PC-9 (cell line): ENCODE results near the gene MECP2. TPM values are rescaled to one million over a fixed set of nuclear protein-coding genes. Genes with fewer than 3 reads are reported as not detected.
A peak's percentile ranks its signal among the peaks of the same experiment; 100 is the strongest.

Experiments used
- BruUV-seq: library from RNA; stranded (reverse); fragments of 400-500 nt; replicated peaks from 2 replicates; lab custom pipeline; 2021; lab: Mats Ljungman, UMichigan
- CTCF ChIA-PET: fragments of 300-600 bp; sonication (Branson Sonifier 250); formaldehyde crosslinking; loops from one replicate; lab custom pipeline; 2022; ENCODE audit warnings: antibody characterized with exemption; lab: Charles Lee
- POLR2A ChIA-PET: fragments of 300-600 bp; sonication (Branson Sonifier 250); formaldehyde crosslinking; loops from one replicate; lab custom pipeline; 2022; ENCODE audit warnings: antibody characterized with exemption; ENCODE audit not compliant: unreplicated experiment; lab: Charles Lee
- DNase-seq, 2 experiments: peaks; one replicate each; pipeline versions ENCODE4 v3.0.0 to v3.0.0-alpha.2; 2015 to 2022; ENCODE audit warnings: mixed read lengths in 1 of 2
- H2AFZ ChIP-seq: fragments of 200-600 bp; sonication (generic); 2 replicates; pipeline ENCODE4 v1.8.1; 2017; ENCODE audit warnings: antibody characterized with exemption
- H3F3A ChIP-seq: fragments of 200-600 bp; sonication (generic); 2 replicates; pipeline ENCODE4 v1.8.1; 2017; ENCODE audit warnings: antibody characterized with exemption, mild to moderate bottlenecking, low read depth; ENCODE audit not compliant: insufficient read depth
- H3K27ac ChIP-seq: fragments of 200-600 bp; sonication (generic); 2 replicates; pipeline ENCODE4 v1.6.1; 2016; ENCODE audit warnings: mixed run types
- H3K27me3 ChIP-seq: fragments of 200-600 bp; sonication (generic); 2 replicates; pipeline ENCODE4 v1.6.1; 2016; ENCODE audit warnings: low read depth, mixed run types; ENCODE audit not compliant: insufficient read depth
- H3K36me3 ChIP-seq: fragments of 200-600 bp; sonication (generic); 2 replicates; pipeline ENCODE4 v1.6.1; 2016; ENCODE audit warnings: low read depth, mixed run types
- H3K4me1 ChIP-seq: fragments of 200-600 bp; sonication (generic); replicated peaks from 2 replicates; pipeline ENCODE4 v1.6.1; 2016; ENCODE audit warnings: mixed run types; ENCODE audit not compliant: insufficient read depth
- H3K4me2 ChIP-seq: fragments of 200-600 bp; sonication (generic); 2 replicates; pipeline ENCODE4 v1.6.1; 2017; ENCODE audit warnings: mixed run types
- H3K4me3 ChIP-seq: fragments of 200-600 bp; sonication (generic); 2 replicates; pipeline ENCODE4 v1.6.1; 2016; ENCODE audit warnings: mixed run types
- H3K79me2 ChIP-seq: fragments of 200-600 bp; sonication (generic); 2 replicates; pipeline ENCODE4 v1.6.1; 2017; ENCODE audit warnings: low read depth, mixed run types
- H3K9me2 ChIP-seq: fragments of 200-600 bp; sonication (generic); 2 replicates; pipeline ENCODE4 v1.8.1; 2017; ENCODE audit warnings: mild to moderate bottlenecking; ENCODE audit not compliant: insufficient read depth
- H3K9me3 ChIP-seq: fragments of 200-600 bp; sonication (generic); 2 replicates; pipeline ENCODE4 v1.8.1; 2016; ENCODE audit warnings: low read depth; ENCODE audit not compliant: insufficient read depth
- H4K20me1 ChIP-seq: fragments of 200-600 bp; sonication (generic); 2 replicates; pipeline ENCODE4 v1.8.1; 2017; ENCODE audit not compliant: insufficient read depth
- CTCF ChIP-seq: fragments of 200-600 bp; sonication (generic); conservative IDR thresholded peaks from 2 replicates; pipeline ENCODE4 v1.6.1; 2017; ENCODE audit warnings: mixed run types, antibody characterized with exemption, mild to moderate bottlenecking, moderate library complexity
- EZH2 ChIP-seq: fragments of 200-600 bp; sonication (generic); IDR thresholded peaks from 2 replicates; pipeline ENCODE4 v1.8.0; 2017; ENCODE audit warnings: antibody characterized with exemption, low read depth
- intact Hi-C: fragments of 100-400 bp; cut with micrococcal nuclease; formaldehyde crosslinking; loops from one replicate; pipeline ENCODE4 v1.10.0; 2022; ENCODE audit not compliant: unreplicated experiment
- total RNA-seq: library from RNA; stranded (reverse); gene quantifications from 2 replicates; pipeline ENCODE4 v1.2.3, GENCODE V29; 2021

Gene MECP2
- total RNA-seq, 1 experiment from 2014 or later: 85.6 TPM

- TF ChIP-seq CTCF: no peak
- no peak for TF ChIP-seq EZH2
- H4K20me1 ChIP-seq: no peaks in the 10 kb centered on the region
- no peaks in the 10 kb centered on the region for H3K79me2 ChIP-seq
- ChIA-PET POLR2A (no interaction called here), CTCF (no interaction called here)
- H2AFZ ChIP-seq: no peak overlapping the region
- H3K9me3 ChIP-seq: no peaks in the 10 kb centered on the region
- no peaks in the 10 kb centered on the region for H3K9me2 ChIP-seq
- no peaks in the 10 kb centered on the region for H3K27me3 ChIP-seq
- intact Hi-C loops: no loop called here
- H3F3A ChIP-seq: peaks cover 37% of the 10 kb centered on the region
- H3K4me2 ChIP-seq: peak overlapping the region; percentile 80
- peaks cover 42% of the 10 kb centered on the region for H3K4me1 ChIP-seq
- peak overlapping the region; percentile 87 for H3K27ac ChIP-seq
- no peak overlapping the region for H3K4me3 ChIP-seq
- no peaks in the 10 kb centered on the region for H3K36me3 ChIP-seq
- BruUV-seq: no TSS peak
- peak in 1 of 2 experiments; percentile 1 for DNase-seq
Measured at GRCh38 chrX:154121207-154121606, 23.7 kb upstream of the MECP2 start.

DNA sequence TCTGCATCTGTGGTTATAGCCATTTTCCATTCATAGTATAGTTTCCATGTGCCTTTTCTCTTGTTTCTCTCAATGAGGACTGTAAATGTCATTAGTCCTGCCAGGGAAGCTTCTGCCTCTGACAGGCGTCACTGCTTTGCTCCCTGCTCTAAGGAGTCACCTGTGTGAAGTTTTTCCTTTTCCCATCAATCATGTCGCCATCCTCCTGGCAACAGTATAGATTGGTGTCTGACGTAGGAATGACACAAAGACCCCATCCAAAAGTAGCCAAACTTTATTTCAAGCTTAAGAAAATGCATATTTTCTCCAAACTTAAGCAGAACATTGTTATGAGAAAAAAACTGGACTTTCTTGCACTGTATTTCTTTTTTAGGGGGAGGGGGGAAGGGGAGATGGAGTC lies 23.1 kb upstream of the MECP2 start:
- TF ChIP-seq EZH2: no peak
- no peak for TF ChIP-seq CTCF
- H3K4me1 ChIP-seq: peaks cover 42% of the 10 kb centered on the region
- no peak overlapping the region for H3K27ac ChIP-seq
- no peak overlapping the region for H3K4me2 ChIP-seq
- ChIA-PET CTCF (interaction anchor here (0.6 kb wide), 1 partner anchor 248 kb away, joined by 4 read pairs; no protein-coding TSS in a partner anchor), POLR2A (no interaction called here)
- no TSS peak for BruUV-seq
- H3F3A ChIP-seq: peaks cover 37% of the 10 kb centered on the region
- H2AFZ ChIP-seq: no peak overlapping the region
- H3K9me2 ChIP-seq: no peaks in the 10 kb centered on the region
- intact Hi-C loops: no loop called here
- no peak overlapping the region for H3K4me3 ChIP-seq
- no peaks in the 10 kb centered on the region for H3K27me3 ChIP-seq
- no peaks in the 10 kb centered on the region for H3K79me2 ChIP-seq
- H3K9me3 ChIP-seq: no peaks in the 10 kb centered on the region
- no peaks in the 10 kb centered on the region for H3K36me3 ChIP-seq
- no peaks in the 10 kb centered on the region for H4K20me1 ChIP-seq
- DNase-seq: no peak

- intact Hi-C loops: no loop called here
- Histone ChIP-seq H3K36me3 (no peaks in the 10 kb centered on the region), H3K27ac (no peak overlapping the region), H3K4me3 (no peak overlapping the region), H3K79me2 (no peaks in the 10 kb centered on the region), H3K9me3 (no peaks in the 10 kb centered on the region), H4K20me1 (no peaks in the 10 kb centered on the region), H3K27me3 (no peaks in the 10 kb centered on the region), H3K4me2 (no peak overlapping the region), H3K4me1 (peaks cover 24% of the 10 kb centered on the region), H3K9me2 (no peaks in the 10 kb centered on the region), H3F3A (peaks cover 17% of the 10 kb centered on the region; the same call in 1 of the 2 replicates), H2AFZ (no peak overlapping the region)
- no peak for DNase-seq
- no peak for TF ChIP-seq CTCF
- TF ChIP-seq EZH2: no peak
- ChIA-PET POLR2A (no interaction called here), CTCF (no interaction called here)
- BruUV-seq: no TSS peak
Measured at GRCh38 chrX:154117566-154117965, 20.0 kb upstream of the MECP2 start.
